Thoracic aorta (tissue), 2 donors: ENCODE data around the gene EXPH5. TPM values are rescaled to one million over a fixed set of nuclear protein-coding genes. Genes with fewer than 3 reads are reported as not detected.

Experiments used
- ATAC-seq: fragments of 150-250 bp; one replicate; pipeline ENCODE4 v1.8.0; 2017; ENCODE audit warnings: low read depth; ENCODE audit not compliant: insufficient number of reproducible peaks, low FRiP score
- DNase-seq: peaks from one replicate; pipeline ENCODE4 v3.0.0-alpha.2; 2020; ENCODE audit warnings: low spot score
- H3K27ac ChIP-seq, 2 donors: fragments of 200-600 bp; sonication (generic); 1 replicate in 1 of 2; 2 replicates in 1 of 2; pipeline ENCODE4 v1.5.1; 2016; ENCODE audit warnings: mild to moderate bottlenecking in 2 of 2, moderate library complexity in 2 of 2
- H3K27me3 ChIP-seq: fragments of 200-600 bp; sonication (generic); replicated peaks from 2 replicates; pipeline ENCODE4 v1.6.0; 2016; ENCODE audit warnings: mild to moderate bottlenecking; ENCODE audit not compliant: insufficient read depth
- H3K36me3 ChIP-seq: fragments of 200-600 bp; sonication (generic); one replicate; pipeline ENCODE4 v1.5.1; 2016
- H3K4me1 ChIP-seq, 2 donors: fragments of 200-600 bp; sonication (generic); 1 replicate in 1 of 2; 2 replicates in 1 of 2; pipeline versions ENCODE4 v1.5.1 to v1.6.0; 2016; ENCODE audit warnings: low read depth in 2 of 2, mild to moderate bottlenecking in 1 of 2; ENCODE audit not compliant: control insufficient read depth in 1 of 2
- H3K4me3 ChIP-seq: fragments of 200-600 bp; sonication (generic); 2 replicates; pipeline ENCODE4 v1.5.1; 2016; ENCODE audit warnings: mild to moderate bottlenecking
- H3K9me3 ChIP-seq: fragments of 200-600 bp; sonication (generic); 2 replicates; pipeline ENCODE4 v1.5.1; 2016
- CTCF ChIP-seq: fragments of 200-600 bp; sonication (generic); IDR thresholded peaks from one replicate; pipeline ENCODE4 v1.5.1; 2019; ENCODE audit warnings: antibody characterized with exemption
- total RNA-seq, 2 donors: library from RNA; depleted of rRNA; stranded (reverse); fragments of >200 nt; gene quantifications; one replicate each; pipeline versions ENCODE4 v1.1.0 to v1.2.3, GENCODE V29; 2016

The EXPH5 gene
- total RNA-seq, 2 donors from 2014 or later: 1.9 to 3.2 TPM

- Histone ChIP-seq H3K4me1 (no peaks in the 10 kb centered on the region), H3K36me3 (no peaks in the 10 kb centered on the region), H3K9me3 (no peaks in the 10 kb centered on the region), H3K4me3 (no peak overlapping the region), H3K27ac (no peak overlapping the region), H3K27me3 (no peaks in the 10 kb centered on the region)
- ATAC-seq (no peak), DNase-seq (no peak)
- TF ChIP-seq CTCF: no peak
Observed at GRCh38 chr11:108524422-108524821, 69.1 kb downstream of the EXPH5 start.

- H3K27me3 ChIP-seq: no peaks in the 10 kb centered on the region
- H3K9me3 ChIP-seq: no peaks in the 10 kb centered on the region
- H3K4me3 ChIP-seq: no peak overlapping the region
- H3K4me1 ChIP-seq: no peaks in the 10 kb centered on the region
- no peak for TF ChIP-seq CTCF
- H3K27ac ChIP-seq: no peak overlapping the region
- no peaks in the 10 kb centered on the region for H3K36me3 ChIP-seq
- no peak for DNase-seq
- ATAC-seq: no peak
Observed at GRCh38 chr11:108522318-108522717, 71.2 kb downstream of the EXPH5 start.

- DNase-seq (no peak), ATAC-seq (no peak)
- Histone ChIP-seq H3K27me3 (no peaks in the 10 kb centered on the region), H3K36me3 (peaks cover 9% of the 10 kb centered on the region), H3K4me3 (no peak overlapping the region), H3K27ac (no peak overlapping the region), H3K9me3 (no peaks in the 10 kb centered on the region), H3K4me1 (no peaks in the 10 kb centered on the region)
- TF ChIP-seq CTCF: no peak
Observed at GRCh38 chr11:108518581-108518980, 75.0 kb downstream of the EXPH5 start.

- Histone ChIP-seq H3K27me3 (no peaks in the 10 kb centered on the region), H3K36me3 (peaks cover 9% of the 10 kb centered on the region), H3K4me1 (no peaks in the 10 kb centered on the region), H3K4me3 (no peak overlapping the region), H3K9me3 (no peaks in the 10 kb centered on the region), H3K27ac (no peak overlapping the region)
- no peak for TF ChIP-seq CTCF
- ATAC-seq (no peak), DNase-seq (no peak)
Observed at GRCh38 chr11:108516125-108516524, 77.4 kb downstream of the EXPH5 start.

- DNase-seq (no peak), ATAC-seq (no peak)
- Histone ChIP-seq H3K4me3 (no peak overlapping the region), H3K9me3 (no peaks in the 10 kb centered on the region), H3K4me1 (no peaks in the 10 kb centered on the region), H3K36me3 (peaks cover 9% of the 10 kb centered on the region), H3K27ac (no peak overlapping the region), H3K27me3 (no peaks in the 10 kb centered on the region)
- no peak for TF ChIP-seq CTCF
Observed at GRCh38 chr11:108512708-108513107, 80.9 kb downstream of the EXPH5 start.
